GM21360 (cell line): ENCODE data around the gene FASTK.
A peak's percentile ranks its signal among the peaks of the same experiment; 100 is the strongest.

Source experiments
- ATAC-seq: cut with Tn5 transposase; IDR thresholded peaks from one replicate; pipeline ENCODE4 v1.9.1; 2021; ENCODE audit warnings: mild to moderate bottlenecking, moderate library complexity; ENCODE audit not compliant: unreplicated experiment

The FASTK gene

GRCh38 chr7:151083071-151083823 lies 2.6 kb upstream of the FASTK start, which contains the start of gene TMUB1:
Gene TMUB1 (minus strand): TSS chr7:151083493. CDS start chr7:151082563, 930 bp downstream.
- ATAC-seq, result peak; percentile 40

- ATAC-seq, result no peak
Measured at GRCh38 chr7:151082141-151083070, 1.8 kb upstream of the FASTK start.

- no peak for ATAC-seq
Measured at GRCh38 chr7:151081170-151082101, 827 bp upstream of the FASTK start.

- no peak for ATAC-seq
Measured at GRCh38 chr7:151080067-151080521, 515 bp downstream of the FASTK start.

- ATAC-seq, result no peak
Measured at GRCh38 chr7:151079199-151079910, 1.3 kb downstream of the FASTK start.

GRCh38 chr7:151078233-151079040 lies 2.2 kb downstream of the FASTK start:
- no peak for ATAC-seq

- no peak for ATAC-seq
Measured at GRCh38 chr7:151077705-151078232, 2.8 kb downstream of the FASTK start.

- ATAC-seq, result no peak
Measured at GRCh38 chr7:151076863-151077704, 3.5 kb downstream of the FASTK start.

GRCh38 chr7:151075978-151076426 lies 4.6 kb downstream of the FASTK start:
- ATAC-seq, result no peak

GRCh38 chr7:151075662-151075971 lies 5.0 kb downstream of the FASTK start:
- no peak for ATAC-seq

GRCh38 chr7:151074817-151075661 lies 5.6 kb downstream of the FASTK start:
- ATAC-seq, result no peak

- ATAC-seq, result no peak
Measured at GRCh38 chr7:151073990-151074389, 6.6 kb downstream of the FASTK start.

GRCh38 chr7:151071032-151071866 lies 9.4 kb downstream of the FASTK start:
- no peak for ATAC-seq

- no peak for ATAC-seq
Measured at GRCh38 chr7:151070574-151070960, 10.0 kb downstream of the FASTK start.

- no peak for ATAC-seq
Measured at GRCh38 chr7:151069841-151070573, 10.6 kb downstream of the FASTK start.
